RWPE2 (cell line): ENCODE measurements around the gene VAT1.
"Not testable (repeated sequence)": the region's sequence is repeated elsewhere in the genome, so short reads cannot be mapped to it uniquely, and the experiment has no call there.

Source experiments
- ATAC-seq: fragments of 200-7000 bp; cut with Tn5 transposase; 3 replicates; pipeline ENCODE4 v1.9.1; 2021; ENCODE audit warnings: low read depth
- DNase-seq: peaks from one replicate; pipeline ENCODE4 v3.0.0-alpha.2; 2020; ENCODE audit warnings: low spot score
- H3K27ac ChIP-seq: fragments of 450-650 bp; 2 replicates; pipeline ENCODE4 v1.5.1; 2017; ENCODE audit warnings: mild to moderate bottlenecking; ENCODE audit not compliant: poor library complexity, severe bottlenecking
- H3K27me3 ChIP-seq: fragments of 250-450 bp; sonication (Bioruptor Pico); 2 replicates; pipeline ENCODE4 v1.5.1; 2021; ENCODE audit warnings: mild to moderate bottlenecking, moderate library complexity; ENCODE audit not compliant: insufficient read depth, poor library complexity, severe bottlenecking
- H3K36me3 ChIP-seq: fragments of 250-450 bp; sonication (Bioruptor Pico); 2 replicates; pipeline ENCODE4 v1.5.1; 2020; ENCODE audit warnings: low read depth, mild to moderate bottlenecking, moderate library complexity
- H3K4me1 ChIP-seq: fragments of 250-450 bp; sonication (Bioruptor Pico); 2 replicates; pipeline ENCODE4 v1.5.1; 2021; ENCODE audit warnings: mild to moderate bottlenecking, moderate library complexity; ENCODE audit not compliant: insufficient read depth, poor library complexity, severe bottlenecking
- H3K4me3 ChIP-seq: fragments of 250-450 bp; sonication (Bioruptor Pico); 2 replicates; pipeline ENCODE4 v1.5.1; 2021; ENCODE audit warnings: mild to moderate bottlenecking, moderate library complexity; ENCODE audit not compliant: severe bottlenecking
- H3K9me3 ChIP-seq: fragments of 250-450 bp; sonication (Bioruptor Pico); 2 replicates; pipeline ENCODE4 v1.5.1; 2021; ENCODE audit warnings: mild to moderate bottlenecking, moderate library complexity; ENCODE audit not compliant: severe bottlenecking
- TF ChIP-seq, protein P1 (sequence below): fragments of 450-650 bp; IDR thresholded peaks from one replicate; pipeline ENCODE4 v1.5.1; 2017; ENCODE audit warnings: mild to moderate bottlenecking, moderate library complexity; ENCODE audit not compliant: poor library complexity, severe bottlenecking

Gene VAT1

DNA sequence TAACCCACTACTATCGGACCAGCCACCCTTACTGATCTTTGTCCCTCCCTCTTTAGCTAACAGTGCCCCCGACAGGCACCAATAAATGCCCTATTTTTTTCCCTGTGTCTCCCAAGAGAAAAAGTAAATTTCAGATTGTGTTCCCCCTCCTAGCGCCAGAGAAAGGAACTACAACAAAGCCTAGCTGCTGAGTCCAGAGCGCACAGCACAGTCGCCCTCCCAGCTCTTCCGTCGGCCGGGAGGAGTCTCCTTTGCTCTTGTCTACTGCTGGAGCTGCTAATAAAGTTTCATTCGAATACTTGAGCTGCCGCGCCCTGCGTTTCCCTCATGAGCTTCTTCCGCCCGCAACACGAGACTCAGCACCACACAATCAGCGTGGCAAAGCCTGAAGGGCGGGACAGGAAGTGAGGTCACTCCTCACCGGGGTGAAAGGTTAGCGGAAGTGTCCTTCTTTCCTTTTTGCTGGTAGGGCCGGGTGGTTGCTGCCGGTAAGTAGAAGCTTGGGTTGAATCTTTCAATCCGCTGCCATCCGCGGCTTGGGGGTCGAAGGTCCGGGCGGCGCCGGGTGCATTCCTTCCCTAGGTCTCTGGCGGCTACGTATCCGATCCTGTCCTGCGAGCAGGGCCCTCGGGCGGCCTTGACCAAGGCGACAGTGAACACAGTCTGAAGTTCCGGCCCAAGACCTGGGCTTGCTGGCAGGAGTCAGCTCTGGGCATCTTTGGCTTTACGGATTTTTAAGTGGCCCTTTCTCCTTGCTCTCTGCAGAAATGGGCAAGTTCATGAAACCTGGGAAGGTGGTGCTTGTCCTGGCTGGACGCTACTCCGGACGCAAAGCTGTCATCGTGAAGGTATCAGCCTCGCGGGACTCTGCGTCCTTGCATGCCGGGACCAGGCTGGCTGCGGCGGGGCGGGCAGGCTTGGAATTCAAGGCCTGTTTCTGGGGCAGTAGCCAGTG, 23.9 kb downstream of the VAT1 start, which contains the start of gene RPL27:
Gene RPL27 (plus strand): TSS at position 436 of the 955 bp plus-strand sequence. CDS start 332 bp downstream, at position 768.
- ATAC-seq (peak; percentile 90), DNase-seq (peak; percentile 98)
- Histone ChIP-seq H3K27me3 (no peaks in the 10 kb centered on the region), H3K4me3 (peak within 1 kb of the TSS; percentile 74), H3K36me3 (peaks cover 50% of the 10 kb centered on the region), H3K4me1 (peaks cover 32% of the 10 kb centered on the region), H3K9me3 (no peaks in the 10 kb centered on the region), H3K27ac (peak within 1 kb of the TSS; percentile 85)
- TF ChIP-seq, protein P1, sequence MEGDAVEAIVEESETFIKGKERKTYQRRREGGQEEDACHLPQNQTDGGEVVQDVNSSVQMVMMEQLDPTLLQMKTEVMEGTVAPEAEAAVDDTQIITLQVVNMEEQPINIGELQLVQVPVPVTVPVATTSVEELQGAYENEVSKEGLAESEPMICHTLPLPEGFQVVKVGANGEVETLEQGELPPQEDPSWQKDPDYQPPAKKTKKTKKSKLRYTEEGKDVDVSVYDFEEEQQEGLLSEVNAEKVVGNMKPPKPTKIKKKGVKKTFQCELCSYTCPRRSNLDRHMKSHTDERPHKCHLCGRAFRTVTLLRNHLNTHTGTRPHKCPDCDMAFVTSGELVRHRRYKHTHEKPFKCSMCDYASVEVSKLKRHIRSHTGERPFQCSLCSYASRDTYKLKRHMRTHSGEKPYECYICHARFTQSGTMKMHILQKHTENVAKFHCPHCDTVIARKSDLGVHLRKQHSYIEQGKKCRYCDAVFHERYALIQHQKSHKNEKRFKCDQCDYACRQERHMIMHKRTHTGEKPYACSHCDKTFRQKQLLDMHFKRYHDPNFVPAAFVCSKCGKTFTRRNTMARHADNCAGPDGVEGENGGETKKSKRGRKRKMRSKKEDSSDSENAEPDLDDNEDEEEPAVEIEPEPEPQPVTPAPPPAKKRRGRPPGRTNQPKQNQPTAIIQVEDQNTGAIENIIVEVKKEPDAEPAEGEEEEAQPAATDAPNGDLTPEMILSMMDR = peak; percentile 95

DNA sequence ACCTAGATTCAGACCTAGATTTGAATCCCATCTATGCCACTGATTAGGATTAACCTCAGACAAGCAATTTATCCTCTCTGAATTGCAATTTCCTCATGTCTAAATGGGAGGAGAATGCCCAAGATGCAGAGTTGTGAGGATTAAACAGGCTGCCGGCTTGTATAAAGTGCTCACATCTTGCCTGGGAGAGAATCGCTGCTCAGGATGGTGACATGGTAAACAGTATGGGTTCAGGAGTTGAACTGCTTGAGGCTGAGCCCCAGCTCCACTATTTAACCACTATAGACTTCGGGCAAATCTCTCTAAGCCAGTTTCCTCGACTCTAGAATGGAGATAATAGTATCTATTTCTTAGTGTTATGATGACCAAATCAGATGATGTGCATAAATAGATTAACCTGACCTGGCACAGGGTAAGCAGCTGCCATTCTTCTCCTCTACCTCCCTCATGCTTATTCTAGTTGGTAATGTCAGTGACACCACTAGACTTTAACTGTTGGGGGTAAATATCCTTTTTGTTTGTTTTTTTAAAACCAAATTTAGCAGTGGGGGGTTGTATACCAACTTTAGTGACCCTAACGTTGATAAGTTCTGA, 24.7 kb downstream of the VAT1 start:
- TF ChIP-seq, protein P1 = no peak
- Histone ChIP-seq H3K27ac (peak overlapping the region; percentile 85), H3K4me1 (peaks cover 32% of the 10 kb centered on the region), H3K27me3 (no peaks in the 10 kb centered on the region), H3K4me3 (peak overlapping the region; percentile 74), H3K9me3 (no peaks in the 10 kb centered on the region), H3K36me3 (peaks cover 50% of the 10 kb centered on the region)
- no peak for ATAC-seq
- DNase-seq = no peak

DNA sequence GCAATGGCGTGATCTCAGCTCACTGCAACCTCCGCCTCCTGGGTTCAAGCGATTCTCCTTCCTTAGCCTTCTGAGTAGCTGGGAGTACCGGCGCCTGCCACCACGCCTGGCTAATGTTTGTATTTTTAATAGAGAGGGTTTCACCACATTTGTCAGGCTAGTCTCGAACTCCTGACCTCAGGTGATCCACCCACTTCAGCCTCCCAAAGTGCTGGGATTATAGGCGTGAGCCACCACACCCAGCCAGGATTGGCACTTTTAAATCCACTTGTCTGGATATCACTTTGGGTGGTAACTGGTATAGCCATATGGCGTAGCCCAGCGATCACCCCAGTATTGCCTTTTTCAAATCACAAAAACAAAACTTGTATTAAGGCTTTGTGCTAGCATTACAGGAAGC, 28.3 kb downstream of the VAT1 start:
- peaks cover 46% of the 10 kb centered on the region for H3K36me3 ChIP-seq
- H3K4me1 ChIP-seq = peaks cover 31% of the 10 kb centered on the region
- not testable (repeated sequence) for H3K9me3 ChIP-seq, ATAC-seq, H3K27me3 ChIP-seq, DNase-seq, H3K27ac ChIP-seq, H3K4me3 ChIP-seq

DNA sequence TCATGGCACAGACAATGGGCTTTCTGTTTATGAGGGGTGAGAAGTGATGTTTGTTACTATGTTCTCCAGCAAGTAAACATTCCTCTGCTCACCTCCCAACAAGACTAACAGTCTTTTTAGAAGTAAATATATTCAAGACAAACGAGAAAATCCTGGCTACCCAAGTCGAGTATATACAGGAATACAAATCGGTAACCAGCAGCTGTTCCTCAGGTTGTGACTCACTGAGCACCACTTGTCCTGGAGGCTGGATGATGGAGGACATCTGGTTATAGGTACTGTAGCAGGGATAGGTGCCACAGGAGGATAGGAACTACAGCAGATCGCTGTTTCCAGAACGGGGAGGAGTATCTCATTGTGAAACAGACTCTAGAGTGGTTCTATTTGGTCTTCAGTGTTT, 29.3 kb downstream of the VAT1 start:
- H3K27ac ChIP-seq = no peak overlapping the region
- H3K27me3 ChIP-seq = no peaks in the 10 kb centered on the region
- no peaks in the 10 kb centered on the region for H3K9me3 ChIP-seq
- peaks cover 37% of the 10 kb centered on the region for H3K4me1 ChIP-seq
- DNase-seq (no peak), ATAC-seq (no peak)
- no peak overlapping the region for H3K4me3 ChIP-seq
- H3K36me3 ChIP-seq = peaks cover 51% of the 10 kb centered on the region
- TF ChIP-seq, protein P1 = no peak

DNA sequence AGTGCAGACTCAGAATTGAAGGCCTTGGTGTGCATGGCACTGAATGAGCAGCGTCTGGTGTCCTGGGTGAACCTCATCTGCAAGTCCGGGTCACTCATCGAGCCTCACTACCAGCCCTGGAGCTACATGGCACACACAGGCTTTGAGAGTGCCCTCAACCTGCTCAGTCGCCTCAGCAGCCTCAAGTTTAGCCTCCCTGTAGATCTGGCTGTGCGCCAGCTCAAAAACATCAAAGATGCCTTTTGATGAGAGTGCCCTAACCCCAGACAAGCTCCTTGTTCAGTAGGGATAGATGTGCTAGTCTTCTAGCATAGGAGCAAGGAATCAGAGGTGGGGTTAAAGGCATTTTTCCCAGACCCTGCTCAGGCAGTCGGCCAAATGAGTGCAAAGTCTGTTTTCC, 30.7 kb downstream of the VAT1 start:
- DNase-seq (no peak), ATAC-seq (no peak)
- Histone ChIP-seq H3K36me3 (peaks cover 65% of the 10 kb centered on the region), H3K4me3 (no peak overlapping the region), H3K27ac (peak overlapping the region; percentile 99), H3K4me1 (peaks cover 31% of the 10 kb centered on the region), H3K27me3 (no peaks in the 10 kb centered on the region), H3K9me3 (no peaks in the 10 kb centered on the region)
- TF ChIP-seq, protein P1 = no peak
